Endothelial cell of umbilical vein (primary cell): ENCODE measurements around the gene ST8SIA1. TPM values are rescaled to one million over a fixed set of nuclear protein-coding genes. Genes with fewer than 3 reads are reported as not detected.

Experiments used
- BruUV-seq: library from RNA; stranded (reverse); fragments of 400-500 nt; replicated peaks from 2 replicates; lab custom pipeline; 2021; lab: Mats Ljungman, UMichigan
- CTCF ChIA-PET: fragments of 300-600, 350-600 bp; sonication (Branson Sonifier 250); formaldehyde crosslinking; loops from one replicate; lab custom pipeline; 2021; ENCODE audit warnings: antibody characterized with exemption, inconsistent platforms; lab: Charles Lee
- POLR2A ChIA-PET: fragments of 300-600, 350-600 bp; sonication (Branson Sonifier 250); formaldehyde crosslinking; loops from one replicate; lab custom pipeline; 2021; ENCODE audit warnings: antibody characterized with exemption, inconsistent platforms; lab: Charles Lee
- DNase-seq: peaks from one replicate; pipeline ENCODE4 v3.0.0-alpha.2; 2011; ENCODE audit warnings: low read depth, low spot score
- FAIRE-seq: peaks from 2 replicates; lab custom pipeline; 2011; peaks lifted over from hg19 to GRCh38; lab: Jason Lieb, UNC
- H2AFZ ChIP-seq: 2 replicates; pipeline ENCODE4 v1.6.0; 2012; ENCODE audit warnings: low read depth, low read length, control low read depth, inconsistent platforms
- H3K27ac ChIP-seq: 2 replicates; pipeline ENCODE4 v1.5.1; 2011; ENCODE audit warnings: low read depth, mild to moderate bottlenecking, control low read depth, low read length, moderate library complexity; ENCODE audit not compliant: insufficient read depth
- H3K27me3 ChIP-seq, 2 experiments: 2 replicates each; pipeline versions ENCODE4 v1.6.0 to v1.6.1; 2011; ENCODE audit warnings: low read length in 2 of 2, mixed read lengths in 1 of 2; ENCODE audit not compliant: control insufficient read depth in 2 of 2, insufficient read depth in 2 of 2
- H3K36me3 ChIP-seq, 2 experiments: 2 replicates in 1 of 2; 3 replicates in 1 of 2; pipeline ENCODE4 v1.5.1; 2011; ENCODE audit warnings: low read length in 2 of 2, mild to moderate bottlenecking in 1 of 2, moderate library complexity in 1 of 2; ENCODE audit not compliant: control insufficient read depth in 2 of 2, insufficient read depth in 2 of 2; ENCODE audit errors: extremely low read depth in 1 of 2
- H3K4me1 ChIP-seq: 3 replicates; pipeline ENCODE4 v1.5.1; 2011; ENCODE audit warnings: mild to moderate bottlenecking, low read length; ENCODE audit not compliant: control insufficient read depth, insufficient read depth; ENCODE audit errors: extremely low read depth
- H3K4me2 ChIP-seq: 2 replicates; pipeline ENCODE4 v1.6.1; 2011; ENCODE audit warnings: low read length, control low read depth, mixed read lengths; ENCODE audit not compliant: insufficient read depth
- H3K4me3 ChIP-seq, 3 experiments: fragments of 200-600 bp in 1 of 3; sonication (generic), shearing (Covaris generic) in 1 of 3; replicated peaks in 1 of 3; 2 replicates each; pipeline ENCODE4 v1.5.1; 2011 to 2016; ENCODE audit warnings: control low read depth in 3 of 3, low read length in 3 of 3, mild to moderate bottlenecking in 2 of 3, inconsistent platforms in 1 of 3, low read depth in 1 of 3, moderate library complexity in 1 of 3; ENCODE audit not compliant: insufficient read depth in 1 of 3
- H3K79me2 ChIP-seq: 2 replicates; pipeline ENCODE4 v1.6.0; 2012; ENCODE audit warnings: low read length, inconsistent platforms; ENCODE audit not compliant: control insufficient read depth, insufficient read depth
- H3K9ac ChIP-seq: replicated peaks from 2 replicates; pipeline ENCODE3; 2011; ENCODE audit warnings: low read length, control low read depth; ENCODE audit not compliant: insufficient read depth; ENCODE audit errors: extremely low read depth
- H3K9me1 ChIP-seq: replicated peaks from 3 replicates; pipeline ENCODE4 v1.6.0; 2011; ENCODE audit warnings: mild to moderate bottlenecking, low read length; ENCODE audit not compliant: control insufficient read depth, insufficient read depth; ENCODE audit errors: extremely low read depth
- H3K9me3 ChIP-seq: replicated peaks from 2 replicates; pipeline ENCODE4 v1.5.1; 2012; ENCODE audit warnings: low read length, inconsistent platforms; ENCODE audit not compliant: control insufficient read depth, insufficient read depth
- H4K20me1 ChIP-seq: replicated peaks from 2 replicates; pipeline ENCODE3; 2011; ENCODE audit warnings: mild to moderate bottlenecking, low read length; ENCODE audit not compliant: control insufficient read depth, insufficient read depth; ENCODE audit errors: extremely low read depth
- EZH2 ChIP-seq: IDR thresholded peaks from 2 replicates; pipeline ENCODE4 v1.6.1; 2012; ENCODE audit warnings: borderline replicate concordance, low read depth, mild to moderate bottlenecking, moderate library complexity, low read length, inconsistent platforms; ENCODE audit not compliant: severe bottlenecking
- FOS ChIP-seq: IDR thresholded peaks from 2 replicates; pipeline ENCODE4 v1.6.1; 2011; ENCODE audit warnings: mild to moderate bottlenecking, low read length, moderate library complexity, borderline replicate concordance; ENCODE audit not compliant: insufficient read depth
- GATA2 ChIP-seq: IDR thresholded peaks from 2 replicates; pipeline ENCODE4 v1.7.0; 2011; ENCODE audit warnings: low read depth, mild to moderate bottlenecking, moderate library complexity, mixed read lengths, low read length; ENCODE audit not compliant: insufficient read length, insufficient read depth
- JUN ChIP-seq: IDR thresholded peaks from 2 replicates; pipeline ENCODE4 v1.6.1; 2011; ENCODE audit warnings: borderline replicate concordance, low read depth; ENCODE audit not compliant: insufficient read length, insufficient read depth
- MYC ChIP-seq: IDR thresholded peaks from one replicate; pipeline ENCODE4 v1.6.1; 2011; ENCODE audit warnings: mild to moderate bottlenecking, low read depth, low read length
- POLR2A ChIP-seq: IDR thresholded peaks from 2 replicates; pipeline ENCODE4 v1.6.1; 2012; ENCODE audit warnings: low read depth, mild to moderate bottlenecking, control low read depth, low read length
- POLR2AphosphoS5 ChIP-seq: IDR thresholded peaks from 2 replicates; pipeline ENCODE4 v1.6.1; 2012; ENCODE audit warnings: low read depth, mild to moderate bottlenecking, control low read depth, low read length, moderate library complexity; ENCODE audit not compliant: insufficient read depth
- dilution Hi-C: fragments of 300-500 bp; cut with MboI; formaldehyde crosslinking; loops from one replicate; pipeline ENCODE4 v1.15.0; 2019; ENCODE audit warnings: low sequenced_read_pairs; ENCODE audit not compliant: extremely low pct_ligation_motif_present
- intact Hi-C: fragments of 100-400 bp; cut with micrococcal nuclease; formaldehyde crosslinking; loops from one replicate; pipeline ENCODE4 v1.10.0; 2022
- polyA plus RNA-seq, 4 experiments: library from polyadenylated mRNA; depleted of rRNA in 3 of 4; stranded (reverse) in 3 of 4; unstranded in 1 of 4; fragments of >200 nt; gene quantifications; 2 replicates each; pipeline versions ENCODE4 v1.2.1 to v1.2.3, GENCODE V29; 2011 to 2012; ENCODE audit warnings: missing spikeins in 1 of 4
- total RNA-seq: library from RNA; stranded (reverse); gene quantifications from 2 replicates; pipeline ENCODE4 v1.2.3, GENCODE V29; 2021
- TF ChIP-seq, protein P1 (sequence below), 2 donors: IDR thresholded peaks; 1 replicate in 1 of 2; 2 replicates in 1 of 2; pipeline ENCODE4 v1.5.1; 2011; ENCODE audit warnings: low read length in 2 of 2, mild to moderate bottlenecking in 2 of 2, moderate library complexity in 2 of 2, control low read depth in 1 of 2, inconsistent platforms in 1 of 2, low read depth in 1 of 2; ENCODE audit not compliant: insufficient read depth in 1 of 2; ENCODE audit errors: extremely low read depth in 1 of 2
- TF ChIP-seq, protein P2 (sequence below): IDR thresholded peaks from 2 replicates; pipeline ENCODE4 v1.6.1; 2011; ENCODE audit not compliant: insufficient read depth, insufficient read length

ST8SIA1 gene
- total and polyA plus RNA-seq, 2 donors (not counting 3 experiments of a cell fraction or from before 2014, with no cell fraction given) = not detected

DNA sequence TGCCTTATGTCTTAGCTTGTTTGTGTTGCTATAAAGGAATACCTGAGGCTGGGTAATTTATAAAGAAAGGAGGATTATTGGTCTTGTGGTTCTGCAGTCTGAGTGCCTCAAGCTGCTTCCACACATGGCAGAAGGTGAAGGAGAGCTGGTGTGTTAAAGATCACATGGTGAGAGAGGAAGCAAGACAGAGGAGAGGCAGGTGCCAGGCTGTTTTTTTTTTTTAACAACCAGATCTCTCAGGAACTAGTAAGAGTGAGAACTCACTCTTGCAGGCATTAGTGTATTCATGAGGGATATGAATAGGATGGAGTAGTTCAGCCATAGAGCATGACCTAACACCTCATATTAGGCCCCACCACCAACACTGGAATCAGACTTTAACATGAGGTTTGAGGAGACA, 165.1 kb downstream of the ST8SIA1 start:
- TF ChIP-seq MYC (no peak), FOS (no peak), POLR2AphosphoS5 (no peak), JUN (no peak), POLR2A (no peak), GATA2 (no peak), EZH2 (no peak)
- TF ChIP-seq, protein P1, sequence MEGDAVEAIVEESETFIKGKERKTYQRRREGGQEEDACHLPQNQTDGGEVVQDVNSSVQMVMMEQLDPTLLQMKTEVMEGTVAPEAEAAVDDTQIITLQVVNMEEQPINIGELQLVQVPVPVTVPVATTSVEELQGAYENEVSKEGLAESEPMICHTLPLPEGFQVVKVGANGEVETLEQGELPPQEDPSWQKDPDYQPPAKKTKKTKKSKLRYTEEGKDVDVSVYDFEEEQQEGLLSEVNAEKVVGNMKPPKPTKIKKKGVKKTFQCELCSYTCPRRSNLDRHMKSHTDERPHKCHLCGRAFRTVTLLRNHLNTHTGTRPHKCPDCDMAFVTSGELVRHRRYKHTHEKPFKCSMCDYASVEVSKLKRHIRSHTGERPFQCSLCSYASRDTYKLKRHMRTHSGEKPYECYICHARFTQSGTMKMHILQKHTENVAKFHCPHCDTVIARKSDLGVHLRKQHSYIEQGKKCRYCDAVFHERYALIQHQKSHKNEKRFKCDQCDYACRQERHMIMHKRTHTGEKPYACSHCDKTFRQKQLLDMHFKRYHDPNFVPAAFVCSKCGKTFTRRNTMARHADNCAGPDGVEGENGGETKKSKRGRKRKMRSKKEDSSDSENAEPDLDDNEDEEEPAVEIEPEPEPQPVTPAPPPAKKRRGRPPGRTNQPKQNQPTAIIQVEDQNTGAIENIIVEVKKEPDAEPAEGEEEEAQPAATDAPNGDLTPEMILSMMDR (IDR thresholded peaks at IDR 0.05; ENCODE audit: extremely low read depth in 1 of 2, insufficient read depth in 1 of 2, low read depth in 1 of 2, low read length in 2 of 2) = no peak
- TF ChIP-seq, protein P2, sequence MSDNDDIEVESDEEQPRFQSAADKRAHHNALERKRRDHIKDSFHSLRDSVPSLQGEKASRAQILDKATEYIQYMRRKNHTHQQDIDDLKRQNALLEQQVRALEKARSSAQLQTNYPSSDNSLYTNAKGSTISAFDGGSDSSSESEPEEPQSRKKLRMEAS = no peak
- Histone ChIP-seq H3K9me3 (no peaks in the 10 kb centered on the region), H2AFZ (no peak overlapping the region), H3K9ac (no peak overlapping the region), H3K27me3 (no peaks in the 10 kb centered on the region), H3K4me1 (no peaks in the 10 kb centered on the region), H4K20me1 (no peaks in the 10 kb centered on the region), H3K4me3 (no peak overlapping the region), H3K4me2 (no peak overlapping the region), H3K79me2 (no peaks in the 10 kb centered on the region), H3K36me3 (no peaks in the 10 kb centered on the region), H3K27ac (no peak overlapping the region), H3K9me1 (no peaks in the 10 kb centered on the region)
- CTCF ChIA-PET = interaction anchor here (1.1 kb wide), 1 partner anchor 12 kb away, joined by 3 read pairs; no protein-coding TSS in a partner anchor
- DNase-seq = no peak
- POLR2A ChIA-PET = no interaction called here
- intact Hi-C loops = no loop called here
- FAIRE-seq = no peak
- no TSS peak for BruUV-seq
- dilution Hi-C loops = no loop called here
